Urothelium cell line (cell line): Measurements from ENCODE around the gene MAPRE2.
A peak's percentile ranks its signal among the peaks of the same experiment; 100 is the strongest.
"Not testable (repeated sequence)": the region's sequence is repeated elsewhere in the genome, so short reads cannot be mapped to it uniquely, and the experiment has no call there.

Experiments
- DNase-seq: peaks from one replicate; pipeline ENCODE4 v3.0.0; 2011; ENCODE audit warnings: low spot score, mixed read lengths
- FAIRE-seq: peaks from 2 replicates; lab custom pipeline; 2011; peaks lifted over from hg19 to GRCh38; lab: Jason Lieb, UNC

Gene MAPRE2

GRCh38 chr18:35143622-35144596 is 102.7 kb downstream of the MAPRE2 start:
- no peak for FAIRE-seq

GRCh38 chr18:35144698-35145097 is 103.5 kb downstream of the MAPRE2 start:
- FAIRE-seq = no peak
- no peak for DNase-seq

More at GRCh38 chr18:35143622-35144596, 102.7 kb downstream of the MAPRE2 start:
- DNase-seq = peak; percentile 30

GRCh38 chr18:35150195-35150594 is 109.0 kb downstream of the MAPRE2 start:
- DNase-seq, FAIRE-seq: not testable (repeated sequence)

GRCh38 chr18:35153609-35154272 is 112.5 kb downstream of the MAPRE2 start:
- no peak for DNase-seq
- FAIRE-seq = no peak

- FAIRE-seq (no peak), DNase-seq (no peak)
Observed at GRCh38 chr18:35155398-35156117, 114.3 kb downstream of the MAPRE2 start.

GRCh38 chr18:35157181-35157580 is 116.0 kb downstream of the MAPRE2 start:
- DNase-seq (no peak), FAIRE-seq (no peak)

GRCh38 chr18:35158728-35159450 is 117.7 kb downstream of the MAPRE2 start:
- no peak for FAIRE-seq
- DNase-seq = no peak

- FAIRE-seq (no peak), DNase-seq (no peak)
Observed at GRCh38 chr18:35159782-35160181, 118.6 kb downstream of the MAPRE2 start.

GRCh38 chr18:35161485-35161884 is 120.3 kb downstream of the MAPRE2 start:
- DNase-seq (no peak), FAIRE-seq (no peak)

- DNase-seq (no peak), FAIRE-seq (no peak)
Observed at GRCh38 chr18:35161934-35162333, 120.7 kb downstream of the MAPRE2 start.

- no peak for FAIRE-seq
Observed at GRCh38 chr18:35163014-35163539, 121.9 kb downstream of the MAPRE2 start.

GRCh38 chr18:35163721-35164120 is 122.5 kb downstream of the MAPRE2 start:
- DNase-seq (no peak), FAIRE-seq (no peak)

More at GRCh38 chr18:35163014-35163539, 121.9 kb downstream of the MAPRE2 start:
- DNase-seq = peak; percentile 6

GRCh38 chr18:35164133-35164532 is 122.9 kb downstream of the MAPRE2 start:
- FAIRE-seq = no peak
- no peak for DNase-seq

GRCh38 chr18:35167332-35167731 is 126.1 kb downstream of the MAPRE2 start:
- FAIRE-seq (no peak), DNase-seq (no peak)

- DNase-seq (no peak), FAIRE-seq (no peak)
Observed at GRCh38 chr18:35167857-35168256, 126.6 kb downstream of the MAPRE2 start.

- DNase-seq, FAIRE-seq: not testable (repeated sequence)
Observed at GRCh38 chr18:35170323-35170722, 129.1 kb downstream of the MAPRE2 start.

GRCh38 chr18:35171315-35171987 is 130.2 kb downstream of the MAPRE2 start:
- no peak for DNase-seq
- FAIRE-seq = no peak

GRCh38 chr18:35172009-35172408 is 130.8 kb downstream of the MAPRE2 start:
- no peak for DNase-seq
- FAIRE-seq = no peak

- FAIRE-seq (no peak), DNase-seq (no peak)
Observed at GRCh38 chr18:35172451-35173035, 131.3 kb downstream of the MAPRE2 start.
